Esophagus squamous epithelium (tissue), 4 donors: ENCODE results near the gene ZFYVE28.

Experiments used
- CTCF ChIP-seq, 6 experiments: fragments of 450-650 bp in 4 of 6; fragments of 200-600 bp in 2 of 6; sonication (generic) in 2 of 6; IDR thresholded peaks; one replicate each; pipeline ENCODE4 v1.5.1; 2016 to 2019; ENCODE audit warnings: antibody characterized with exemption in 6 of 6, mild to moderate bottlenecking in 4 of 6, moderate library complexity in 4 of 6
- POLR2A ChIP-seq, 4 donors: fragments of 450-650 bp; IDR thresholded peaks; one replicate each; pipeline ENCODE4 v1.6.1; 2017; ENCODE audit warnings: antibody characterized with exemption in 4 of 4, mild to moderate bottlenecking in 4 of 4, moderate library complexity in 3 of 4

- TF ChIP-seq CTCF (IDR thresholded peaks at IDR 0.05) (no peak), POLR2A (IDR thresholded peaks at IDR 0.05) (no peak)
These were observed 32.9 kb downstream of the ZFYVE28 start for GRCh38 chr4:2385516-2385915.
